Hypothalamus (tissue), 51 donors: Measurements from ENCODE around the gene ACAN.
"Not testable (repeated sequence)": the region's sequence is repeated elsewhere in the genome, so short reads cannot be mapped to it uniquely, and the experiment has no call there.

Source experiments
- DNase-seq, 51 donors: peaks; one replicate each; lab custom pipeline; 2025; lab: John Stamatoyannopoulos, UW

ACAN gene

DNA sequence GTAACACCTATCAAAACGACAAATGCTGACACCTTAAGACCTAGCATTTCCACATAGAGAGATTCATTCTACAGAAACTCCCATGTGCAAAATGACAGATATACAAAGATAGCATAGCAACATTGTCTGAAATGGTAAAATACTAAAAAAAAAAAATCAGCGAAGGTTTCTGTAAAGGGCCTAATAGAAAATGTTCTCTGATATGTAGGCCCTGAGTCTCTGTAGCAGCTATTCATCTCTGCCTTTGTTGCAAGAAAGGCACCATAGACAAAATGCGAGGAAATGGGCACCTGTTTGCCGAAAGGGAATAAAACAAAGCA is 110.6 kb downstream of the ACAN start:
- no peak for DNase-seq

DNA sequence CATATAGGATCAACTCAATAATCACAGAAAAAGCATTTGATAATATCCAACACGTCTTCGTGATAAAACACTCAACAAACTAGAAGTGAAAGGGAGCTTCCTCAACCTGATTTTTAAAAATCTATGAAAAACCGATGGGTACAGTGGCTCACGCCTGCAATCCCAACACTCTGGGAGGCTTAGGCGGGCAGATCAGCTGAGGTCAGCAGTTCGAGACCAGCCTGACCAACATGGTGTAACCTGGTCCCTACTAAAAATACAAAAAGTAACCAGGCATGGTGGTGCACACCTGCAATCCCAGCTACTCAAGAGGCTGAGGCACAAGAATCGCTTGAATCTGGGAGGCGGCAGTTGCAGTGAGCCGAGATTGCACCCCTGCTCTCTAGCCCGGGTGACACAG is 112.1 kb downstream of the ACAN start:
- no peak for DNase-seq

- DNase-seq = no peak
These were observed 114.5 kb downstream of the ACAN start for GRCh38 chr15:88917760-88918159.

- DNase-seq = no peak
These were observed 115.5 kb downstream of the ACAN start for GRCh38 chr15:88918738-88919137.

DNA sequence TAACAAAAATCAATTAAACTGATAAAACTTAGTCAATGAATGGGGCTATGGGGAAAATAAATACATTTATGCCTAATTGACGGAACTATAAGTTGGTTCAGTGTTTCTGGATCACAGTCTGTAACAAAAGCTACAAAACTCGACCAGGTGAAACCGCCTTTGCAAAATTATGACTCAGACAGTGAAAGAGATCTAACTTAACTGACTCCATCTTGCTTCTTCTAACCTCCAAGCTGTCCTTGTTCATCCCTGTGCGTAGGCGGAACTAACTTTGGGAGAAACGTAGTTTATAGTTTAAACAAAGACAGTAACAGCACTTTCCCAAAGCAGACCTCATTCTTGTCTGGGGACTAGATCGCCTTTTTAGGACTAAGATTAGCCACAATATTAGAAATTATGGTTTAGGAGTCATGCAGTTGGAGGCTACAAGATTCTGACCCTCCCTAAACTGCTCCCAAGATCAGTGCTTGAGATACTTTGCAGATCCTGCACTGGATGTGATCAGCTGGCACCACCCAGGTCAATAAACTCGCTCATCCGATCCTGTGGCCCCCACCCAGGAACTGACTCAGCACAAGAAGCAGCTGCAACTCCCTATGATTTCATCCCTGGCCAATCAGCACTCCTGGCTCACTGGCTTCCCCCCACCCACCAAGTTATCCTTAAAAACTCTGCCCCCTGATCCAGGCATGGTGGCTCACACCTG is 117.1 kb downstream of the ACAN start:
- no peak for DNase-seq

DNA sequence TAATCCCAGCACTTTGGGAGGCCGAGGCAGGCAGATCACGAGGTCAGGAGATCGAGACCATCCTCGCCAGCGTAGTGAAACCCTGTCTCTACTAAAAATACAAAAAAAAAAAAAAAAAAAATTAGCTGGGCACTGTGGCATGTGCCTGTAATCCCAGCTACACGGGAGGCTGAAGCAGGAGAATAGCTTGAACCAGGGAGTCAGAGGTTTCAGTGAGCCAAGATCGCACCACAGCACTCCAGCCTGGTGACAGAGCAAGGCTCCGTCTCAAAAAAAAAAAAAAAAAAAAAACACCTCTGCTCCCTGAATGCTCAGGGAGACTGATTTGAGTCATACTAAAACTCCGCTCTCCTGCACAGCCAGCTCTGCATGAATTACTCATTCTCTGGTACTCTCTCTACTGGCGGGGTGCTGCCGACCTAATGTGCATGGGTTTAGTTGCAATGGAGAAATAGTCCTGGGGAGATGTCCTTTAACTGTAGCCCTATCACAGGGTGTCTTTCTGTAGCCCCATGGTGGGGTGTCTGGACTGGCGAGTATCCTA is 117.7 kb downstream of the ACAN start:
- DNase-seq = not testable (repeated sequence)
